Endodermal cell (in vitro differentiated cells): ENCODE results near the gene SCD. TPM values are rescaled to one million over a fixed set of nuclear protein-coding genes. Genes with fewer than 3 reads are reported as not detected.

Experiments
- DNase-seq: peaks from one replicate; pipeline ENCODE4 v3.0.0-alpha.2; 2017
- H3K27ac ChIP-seq: 2 replicates; pipeline ENCODE4 v1.5.1; 2013; ENCODE audit warnings: mild to moderate bottlenecking, low read depth, low read length, moderate library complexity
- H3K27me3 ChIP-seq: 2 replicates; pipeline ENCODE4 v1.6.1; 2013; ENCODE audit warnings: mild to moderate bottlenecking, low read length, moderate library complexity; ENCODE audit not compliant: insufficient read depth, control insufficient read depth, poor library complexity, severe bottlenecking
- H3K36me3 ChIP-seq: 2 replicates; pipeline ENCODE4 v1.7.0; 2013; ENCODE audit warnings: mild to moderate bottlenecking, low read length, moderate library complexity; ENCODE audit not compliant: control insufficient read depth, insufficient read depth
- H3K4me1 ChIP-seq: one replicate; pipeline ENCODE4 v1.7.0; 2013; ENCODE audit warnings: low read length; ENCODE audit not compliant: control insufficient read depth, insufficient read depth
- H3K4me3 ChIP-seq: 2 replicates; pipeline ENCODE4 v1.5.1; 2013; ENCODE audit warnings: mild to moderate bottlenecking, low read length, moderate library complexity
- H3K9ac ChIP-seq: 2 replicates; pipeline ENCODE4 v1.6.1; 2013; ENCODE audit warnings: mild to moderate bottlenecking, low read length, moderate library complexity; ENCODE audit not compliant: poor library complexity, severe bottlenecking; ENCODE audit errors: extremely low read depth
- H3K9me3 ChIP-seq: 2 replicates; pipeline ENCODE4 v1.6.1; 2013; ENCODE audit warnings: mild to moderate bottlenecking, low read length, moderate library complexity; ENCODE audit not compliant: control insufficient read depth
- H3K27ac Mint-ChIP-seq: 2 replicates; pipeline ENCODE4 v1.8.0; 2020; ENCODE audit warnings: mixed read lengths
- H3K27me3 Mint-ChIP-seq: 2 replicates; pipeline ENCODE4 v1.8.0; 2021; ENCODE audit warnings: mild to moderate bottlenecking, mixed read lengths; ENCODE audit not compliant: insufficient read depth
- H3K36me3 Mint-ChIP-seq: 2 replicates; pipeline ENCODE4 v1.8.0; 2020; ENCODE audit warnings: low read depth, mixed read lengths
- H3K4me1 Mint-ChIP-seq: 2 replicates; pipeline ENCODE4 v1.8.0; 2020; ENCODE audit warnings: mixed read lengths
- H3K4me3 Mint-ChIP-seq: 2 replicates; pipeline ENCODE4 v1.8.0; 2020; ENCODE audit warnings: mild to moderate bottlenecking, moderate library complexity, mixed read lengths
- H3K9me3 Mint-ChIP-seq: 2 replicates; pipeline ENCODE4 v1.8.0; 2020; ENCODE audit warnings: mild to moderate bottlenecking, mixed read lengths
- WGBS, 2 experiments: methylation state at CpG; one replicate each; pipeline versions ENCODE4 v1.1.5 to v1.1.7; 2013; ENCODE audit warnings: missing lambda C conversion rate in 2 of 2, mixed read lengths in 1 of 2; ENCODE audit not compliant: insufficient coverage in 1 of 2, insufficient read length in 1 of 2; 5-methylcytosine and 5-hydroxymethylcytosine counted together
- total RNA-seq, 2 donors: library from RNA; stranded (reverse); fragmentation: NEBNext Ultra II Directional in 1 of 2; extraction: Animal tissue kit (Norgen Biotek cat#: 25700) in 1 of 2; gene quantifications; 2 replicates in 1 of 2; 3 replicates in 1 of 2; pipeline ENCODE4 v1.2.1, GENCODE V29; 2021
- TF ChIP-seq, protein P1 (sequence below): fragments of 200-600 bp; sonication (generic); conservative IDR thresholded peaks from 2 replicates; pipeline ENCODE4 v1.5.0; 2021; ENCODE audit warnings: antibody characterized with exemption, mild to moderate bottlenecking

The SCD gene
- total RNA-seq, 2 donors from 2014 or later, result 369 to 442 TPM

DNA sequence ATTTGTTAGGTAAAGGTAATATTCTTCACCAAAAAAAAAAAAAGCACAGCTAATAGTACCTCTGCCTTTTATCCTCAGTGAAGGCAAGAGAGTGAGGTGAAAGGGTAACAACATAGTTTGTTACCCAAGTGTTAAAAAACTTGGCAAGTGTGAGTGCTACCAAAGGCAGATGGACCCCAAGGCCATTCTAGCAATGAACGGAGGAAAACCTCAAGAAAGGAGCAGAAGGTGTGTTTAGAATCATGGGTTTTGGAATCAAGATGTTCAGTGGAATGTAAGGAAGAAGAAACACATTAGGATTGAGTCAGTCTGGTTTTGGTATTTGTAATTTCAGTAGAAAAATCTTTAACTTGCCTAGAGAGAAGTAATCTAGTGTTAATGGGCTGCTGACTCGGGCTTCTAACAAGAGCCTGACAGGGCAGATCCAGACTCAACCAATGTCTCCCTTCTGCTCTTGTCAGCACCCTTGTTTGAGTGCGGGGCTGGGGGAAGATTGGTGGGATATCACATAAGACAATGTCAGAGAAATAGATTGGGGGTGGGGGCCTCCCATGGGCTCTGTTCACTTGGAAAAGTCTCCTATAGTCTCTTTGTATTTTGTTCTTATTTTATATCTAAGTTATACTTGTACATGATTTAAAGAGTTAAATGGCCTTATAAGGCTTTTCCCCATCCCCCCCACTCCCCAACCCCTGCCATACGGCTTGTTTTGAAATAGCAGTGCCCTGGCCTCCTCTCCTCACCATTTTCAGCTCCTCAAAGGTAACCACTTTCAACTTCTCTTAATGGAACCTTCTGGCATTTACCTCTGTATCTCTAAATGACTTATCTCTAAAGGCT, 44.4 kb downstream of the SCD start:
- peaks cover 2% of the 10 kb centered on the region for H3K27me3 Mint-ChIP-seq
- no peak overlapping the region for H3K4me3 Mint-ChIP-seq
- no peak overlapping the region for H3K27ac Mint-ChIP-seq
- no peak overlapping the region for H3K9ac ChIP-seq
- peaks cover 6% of the 10 kb centered on the region for H3K4me1 Mint-ChIP-seq
- no peaks in the 10 kb centered on the region for H3K4me1 ChIP-seq
- H3K27me3 ChIP-seq, result no peaks in the 10 kb centered on the region
- TF ChIP-seq, protein P1, sequence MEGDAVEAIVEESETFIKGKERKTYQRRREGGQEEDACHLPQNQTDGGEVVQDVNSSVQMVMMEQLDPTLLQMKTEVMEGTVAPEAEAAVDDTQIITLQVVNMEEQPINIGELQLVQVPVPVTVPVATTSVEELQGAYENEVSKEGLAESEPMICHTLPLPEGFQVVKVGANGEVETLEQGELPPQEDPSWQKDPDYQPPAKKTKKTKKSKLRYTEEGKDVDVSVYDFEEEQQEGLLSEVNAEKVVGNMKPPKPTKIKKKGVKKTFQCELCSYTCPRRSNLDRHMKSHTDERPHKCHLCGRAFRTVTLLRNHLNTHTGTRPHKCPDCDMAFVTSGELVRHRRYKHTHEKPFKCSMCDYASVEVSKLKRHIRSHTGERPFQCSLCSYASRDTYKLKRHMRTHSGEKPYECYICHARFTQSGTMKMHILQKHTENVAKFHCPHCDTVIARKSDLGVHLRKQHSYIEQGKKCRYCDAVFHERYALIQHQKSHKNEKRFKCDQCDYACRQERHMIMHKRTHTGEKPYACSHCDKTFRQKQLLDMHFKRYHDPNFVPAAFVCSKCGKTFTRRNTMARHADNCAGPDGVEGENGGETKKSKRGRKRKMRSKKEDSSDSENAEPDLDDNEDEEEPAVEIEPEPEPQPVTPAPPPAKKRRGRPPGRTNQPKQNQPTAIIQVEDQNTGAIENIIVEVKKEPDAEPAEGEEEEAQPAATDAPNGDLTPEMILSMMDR, result no peak
- peaks cover 17% of the 10 kb centered on the region for H3K9me3 Mint-ChIP-seq
- WGBS, 2 experiments, result 84 to 88% methylated on average over 3 of the region's 4 CpGs
- no peak overlapping the region for H3K27ac ChIP-seq
- peaks cover 9% of the 10 kb centered on the region for H3K9me3 ChIP-seq
- H3K4me3 ChIP-seq, result no peak overlapping the region
- H3K36me3 Mint-ChIP-seq, result peaks cover 29% of the 10 kb centered on the region
- DNase-seq, result no peak
- no peaks in the 10 kb centered on the region for H3K36me3 ChIP-seq

DNA sequence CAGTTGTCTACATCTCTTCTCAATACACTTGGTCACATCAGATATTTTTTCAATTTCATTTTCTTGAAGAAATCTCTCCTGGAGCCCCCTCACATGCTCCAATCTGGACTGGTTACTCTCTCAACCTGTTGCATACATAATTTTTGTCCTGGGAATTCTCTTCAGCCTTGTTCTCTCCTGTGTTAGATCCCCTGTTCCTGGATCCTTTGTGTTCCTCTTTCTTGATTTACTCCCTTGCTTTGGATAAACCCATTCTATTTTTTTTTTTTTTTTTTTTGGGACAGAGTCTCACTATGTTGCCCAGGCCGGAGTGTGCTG, 45.6 kb downstream of the SCD start:
- no peak overlapping the region for H3K9ac ChIP-seq
- H3K27me3 ChIP-seq, result no peaks in the 10 kb centered on the region
- no peak for DNase-seq
- no peak overlapping the region for H3K4me3 ChIP-seq
- H3K27ac ChIP-seq, result no peak overlapping the region
- H3K4me1 ChIP-seq, result no peaks in the 10 kb centered on the region
- H3K36me3 Mint-ChIP-seq, result peaks cover 16% of the 10 kb centered on the region
- peaks cover 9% of the 10 kb centered on the region for H3K9me3 ChIP-seq
- no peak overlapping the region for H3K27ac Mint-ChIP-seq
- no peak overlapping the region for H3K4me3 Mint-ChIP-seq
- peaks cover 13% of the 10 kb centered on the region for H3K9me3 Mint-ChIP-seq
- 67 to 97% methylated on average over 1 of the region's 1 CpG for WGBS, 2 experiments
- peaks cover 2% of the 10 kb centered on the region for H3K27me3 Mint-ChIP-seq
- no peaks in the 10 kb centered on the region for H3K36me3 ChIP-seq
- TF ChIP-seq, protein P1, result no peak
- H3K4me1 Mint-ChIP-seq, result peaks cover 6% of the 10 kb centered on the region

DNA sequence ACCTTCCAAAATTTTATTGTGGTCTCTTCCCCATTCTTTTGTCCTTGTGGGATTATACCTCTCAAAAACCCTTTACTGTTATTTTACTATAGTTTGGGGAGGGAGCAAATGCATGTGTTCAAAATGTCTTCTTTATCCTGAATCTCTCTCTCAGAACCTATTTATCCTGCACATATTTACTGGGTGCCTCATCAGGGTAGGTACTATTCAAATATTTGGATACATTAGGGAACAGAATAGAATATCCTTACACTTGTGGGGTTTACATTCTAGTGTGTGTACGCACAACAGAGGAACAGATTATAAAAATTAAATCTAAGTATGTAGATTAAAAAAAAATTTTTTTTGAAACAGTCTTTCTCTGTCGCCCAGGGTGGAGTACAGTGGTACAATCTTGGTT, 48.6 kb downstream of the SCD start:
- H3K27me3 ChIP-seq, result no peaks in the 10 kb centered on the region
- H3K36me3 Mint-ChIP-seq, result no peaks in the 10 kb centered on the region
- no peaks in the 10 kb centered on the region for H3K36me3 ChIP-seq
- no peak overlapping the region for H3K4me3 ChIP-seq
- no peaks in the 10 kb centered on the region for H3K9me3 ChIP-seq
- H3K27ac ChIP-seq, result no peak overlapping the region
- no peak overlapping the region for H3K9ac ChIP-seq
- TF ChIP-seq, protein P1, result no peak
- no peak for DNase-seq
- peaks cover 2% of the 10 kb centered on the region for H3K27me3 Mint-ChIP-seq
- 89 to 100% methylated on average over 1 to 2 of the region's 2 CpGs for WGBS, 2 experiments
- H3K9me3 Mint-ChIP-seq, result no peaks in the 10 kb centered on the region
- no peaks in the 10 kb centered on the region for H3K4me1 ChIP-seq
- peaks cover 6% of the 10 kb centered on the region for H3K4me1 Mint-ChIP-seq
- no peak overlapping the region for H3K27ac Mint-ChIP-seq
- H3K4me3 Mint-ChIP-seq, result no peak overlapping the region
